HTR-8/SVneo (cell line): ENCODE results near the gene PTPN2.

Experiments used
- DNase-seq: peaks from one replicate; pipeline ENCODE4 v3.0.0; 2011; ENCODE audit warnings: low spot score, mixed read lengths; ENCODE audit not compliant: insufficient read length
- FAIRE-seq: peaks from 2 replicates; lab custom pipeline; 2011; peaks lifted over from hg19 to GRCh38; lab: Jason Lieb, UNC

The PTPN2 gene

GRCh38 chr18:12836551-12836950 is 47.5 kb downstream of the PTPN2 start:
- FAIRE-seq: no peak
- no peak for DNase-seq

GRCh38 chr18:12828116-12829051 is 55.7 kb downstream of the PTPN2 start:
- no peak for FAIRE-seq

GRCh38 chr18:12827588-12827987 is 56.4 kb downstream of the PTPN2 start:
- FAIRE-seq (no peak), DNase-seq (no peak)

More at GRCh38 chr18:12828116-12829051, 55.7 kb downstream of the PTPN2 start:
- no peak for DNase-seq

- FAIRE-seq (no peak), DNase-seq (no peak)
Measured at GRCh38 chr18:12825230-12825629, 58.8 kb downstream of the PTPN2 start.

GRCh38 chr18:12823892-12824291 is 60.1 kb downstream of the PTPN2 start:
- DNase-seq: no peak
- no peak for FAIRE-seq

GRCh38 chr18:12821408-12821807 is 62.6 kb downstream of the PTPN2 start:
- DNase-seq (no peak), FAIRE-seq (no peak)

GRCh38 chr18:12820506-12820905 is 63.5 kb downstream of the PTPN2 start:
- DNase-seq (no peak), FAIRE-seq (no peak)

GRCh38 chr18:12819841-12820240 is 64.2 kb downstream of the PTPN2 start:
- DNase-seq: no peak

GRCh38 chr18:12819322-12819721 is 64.7 kb downstream of the PTPN2 start:
- no peak for FAIRE-seq
- no peak for DNase-seq

More at GRCh38 chr18:12819841-12820240, 64.2 kb downstream of the PTPN2 start:
- no peak for FAIRE-seq

- FAIRE-seq (no peak), DNase-seq (no peak)
Measured at GRCh38 chr18:12818243-12818642, 65.8 kb downstream of the PTPN2 start.

GRCh38 chr18:12816451-12816850 is 67.6 kb downstream of the PTPN2 start:
- FAIRE-seq (no peak), DNase-seq (no peak)

GRCh38 chr18:12811191-12811950 is 72.7 kb downstream of the PTPN2 start:
- DNase-seq (no peak), FAIRE-seq (no peak)

GRCh38 chr18:12803069-12803936 is 80.7 kb downstream of the PTPN2 start:
- DNase-seq: no peak
- FAIRE-seq: no peak

- FAIRE-seq (no peak), DNase-seq (no peak)
Measured at GRCh38 chr18:12802538-12802937, 81.5 kb downstream of the PTPN2 start.

GRCh38 chr18:12796448-12796847 is 87.6 kb downstream of the PTPN2 start:
- no peak for FAIRE-seq
- DNase-seq: no peak

GRCh38 chr18:12791610-12792009 is 92.4 kb downstream of the PTPN2 start:
- DNase-seq (no peak), FAIRE-seq (no peak)

GRCh38 chr18:12786669-12787068 is 97.4 kb downstream of the PTPN2 start:
- FAIRE-seq: no peak

GRCh38 chr18:12783524-12783923 is 100.5 kb downstream of the PTPN2 start:
- FAIRE-seq (no peak), DNase-seq (no peak)

More at GRCh38 chr18:12786669-12787068, 97.4 kb downstream of the PTPN2 start:
- no peak for DNase-seq

- DNase-seq: no peak
- no peak for FAIRE-seq
Measured at GRCh38 chr18:12782521-12782920, 101.5 kb downstream of the PTPN2 start.

- no peak for DNase-seq
- no peak for FAIRE-seq
Measured at GRCh38 chr18:12779456-12779855, 104.6 kb downstream of the PTPN2 start.
